Astrocyte (in vitro differentiated cells and primary cell): ENCODE measurements around the gene S1PR5.

Experiments used
- EZH2 ChIP-seq: IDR thresholded peaks from 2 replicates; pipeline ENCODE4 v1.6.1; 2012; ENCODE audit warnings: mild to moderate bottlenecking, low read length, inconsistent platforms; ENCODE audit not compliant: insufficient read depth
- TF ChIP-seq, protein P1 (sequence below): IDR thresholded peaks from 2 replicates; pipeline ENCODE4 v1.5.1; 2011; ENCODE audit warnings: low read depth, mild to moderate bottlenecking, inconsistent platforms, low read length, moderate library complexity; ENCODE audit not compliant: insufficient read depth

DNA sequence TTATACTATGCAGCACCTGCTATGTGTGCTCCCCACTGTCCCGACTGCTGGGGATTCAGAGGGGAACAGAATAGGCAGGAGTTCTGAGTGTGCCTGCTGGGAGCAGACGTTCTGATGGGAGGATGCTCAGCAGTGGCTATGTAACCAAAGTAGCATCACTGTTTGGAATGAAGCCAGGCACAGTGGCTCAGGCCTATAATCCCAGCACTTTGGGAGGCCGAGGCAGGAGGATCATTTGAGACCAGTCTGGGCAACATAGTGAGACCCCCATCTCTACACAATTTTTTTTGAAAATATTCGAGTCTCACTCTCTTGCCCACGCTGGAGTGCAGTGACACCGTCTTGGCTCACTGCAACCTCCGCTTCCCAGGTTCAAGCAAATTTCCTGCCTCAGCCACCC, 32.5 kb upstream of the S1PR5 start:
- TF ChIP-seq, protein P1, sequence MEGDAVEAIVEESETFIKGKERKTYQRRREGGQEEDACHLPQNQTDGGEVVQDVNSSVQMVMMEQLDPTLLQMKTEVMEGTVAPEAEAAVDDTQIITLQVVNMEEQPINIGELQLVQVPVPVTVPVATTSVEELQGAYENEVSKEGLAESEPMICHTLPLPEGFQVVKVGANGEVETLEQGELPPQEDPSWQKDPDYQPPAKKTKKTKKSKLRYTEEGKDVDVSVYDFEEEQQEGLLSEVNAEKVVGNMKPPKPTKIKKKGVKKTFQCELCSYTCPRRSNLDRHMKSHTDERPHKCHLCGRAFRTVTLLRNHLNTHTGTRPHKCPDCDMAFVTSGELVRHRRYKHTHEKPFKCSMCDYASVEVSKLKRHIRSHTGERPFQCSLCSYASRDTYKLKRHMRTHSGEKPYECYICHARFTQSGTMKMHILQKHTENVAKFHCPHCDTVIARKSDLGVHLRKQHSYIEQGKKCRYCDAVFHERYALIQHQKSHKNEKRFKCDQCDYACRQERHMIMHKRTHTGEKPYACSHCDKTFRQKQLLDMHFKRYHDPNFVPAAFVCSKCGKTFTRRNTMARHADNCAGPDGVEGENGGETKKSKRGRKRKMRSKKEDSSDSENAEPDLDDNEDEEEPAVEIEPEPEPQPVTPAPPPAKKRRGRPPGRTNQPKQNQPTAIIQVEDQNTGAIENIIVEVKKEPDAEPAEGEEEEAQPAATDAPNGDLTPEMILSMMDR = no peak
- TF ChIP-seq EZH2 = no peak
